ENCODE data around the gene TPGS2. TPM values are rescaled to one million over a fixed set of nuclear protein-coding genes. Genes with fewer than 3 reads are reported as not detected.

The TPGS2 gene
- total and polyA plus RNA-seq, 2 experiments from 2014 or later, result 194 to 209 TPM

- Histone ChIP-seq H3K9me3 (ENCODE audit: low read depth) (no peaks in the 10 kb centered on the region), H3K9me2 (ENCODE audit: insufficient read depth) (no peaks in the 10 kb centered on the region), H3K36me3 (ENCODE audit: low read depth) (no peaks in the 10 kb centered on the region), H2AFZ (no peak overlapping the region), H3K79me2 (ENCODE audit: insufficient read depth) (no peaks in the 10 kb centered on the region), H4K20me1 (ENCODE audit: insufficient read depth) (no peaks in the 10 kb centered on the region), H3K9ac (no peak overlapping the region), H3F3A (ENCODE audit: insufficient read depth) (no peaks in the 10 kb centered on the region), H3K27me3 (replicated peaks; ENCODE audit: insufficient read depth) (no peaks in the 10 kb centered on the region), H3K4me2 (ENCODE audit: unreplicated experiment) (no peak overlapping the region), H3K4me1 (ENCODE audit: insufficient read depth) (no peaks in the 10 kb centered on the region), H3K4me3 (no peak overlapping the region), H3K27ac (no peak overlapping the region)
- WGBS, 2 experiments (ENCODE audit: low coverage in 1 of 2, low lambda C conversion rate in 2 of 2, missing lambda C conversion rate in 2 of 2), result 88 to 96% methylated on average over 1 of the region's 1 CpG
- no peak for DNase-seq
- in situ Hi-C loops (cut with MboI), result no loop called here
- TF ChIP-seq EZH2phosphoT487 (IDR thresholded peaks at IDR 0.05; ENCODE audit: insufficient read depth, low read depth) (no peak), EZH2 (IDR thresholded peaks at IDR 0.05; ENCODE audit: insufficient read depth, poor library complexity, severe bottlenecking) (no peak)
Observed at GRCh38 chr18:36867056-36867455, 38.3 kb upstream of the TPGS2 start.

GRCh38 chr18:36862182-36862581 is 33.4 kb upstream of the TPGS2 start:
- in situ Hi-C loops (cut with MboI), result no loop called here
- Histone ChIP-seq H3K9ac (no peak overlapping the region), H3K4me1 (ENCODE audit: insufficient read depth) (no peaks in the 10 kb centered on the region), H2AFZ (no peak overlapping the region), H3K4me3 (no peak overlapping the region), H3F3A (ENCODE audit: insufficient read depth) (no peaks in the 10 kb centered on the region), H3K27ac (no peak overlapping the region), H4K20me1 (ENCODE audit: insufficient read depth) (no peaks in the 10 kb centered on the region), H3K36me3 (ENCODE audit: low read depth) (no peaks in the 10 kb centered on the region), H3K79me2 (ENCODE audit: insufficient read depth) (no peaks in the 10 kb centered on the region), H3K9me3 (ENCODE audit: low read depth) (no peaks in the 10 kb centered on the region), H3K4me2 (ENCODE audit: unreplicated experiment) (no peak overlapping the region), H3K9me2 (ENCODE audit: insufficient read depth) (no peaks in the 10 kb centered on the region), H3K27me3 (replicated peaks; ENCODE audit: insufficient read depth) (no peaks in the 10 kb centered on the region)
- TF ChIP-seq EZH2phosphoT487 (IDR thresholded peaks at IDR 0.05; ENCODE audit: insufficient read depth, low read depth) (no peak), EZH2 (IDR thresholded peaks at IDR 0.05; ENCODE audit: insufficient read depth, poor library complexity, severe bottlenecking) (no peak)
- WGBS, 2 experiments (ENCODE audit: low coverage in 1 of 2, low lambda C conversion rate in 2 of 2, missing lambda C conversion rate in 2 of 2), result 94 to 100% methylated on average over 1 of the region's 1 CpG
- DNase-seq, result no peak

- H3K4me2 ChIP-seq (ENCODE audit: unreplicated experiment), result no peak overlapping the region
- no peaks in the 10 kb centered on the region for H3K79me2 ChIP-seq (ENCODE audit: insufficient read depth)
- DNase-seq, result no peak
- H2AFZ ChIP-seq, result no peak overlapping the region
- H3F3A ChIP-seq (ENCODE audit: insufficient read depth), result peaks cover 3% of the 10 kb centered on the region
- 54 to 64% methylated on average over 1 of the region's 1 CpG for WGBS, 2 experiments (ENCODE audit: low coverage in 1 of 2, low lambda C conversion rate in 2 of 2, missing lambda C conversion rate in 2 of 2)
- H3K27ac ChIP-seq, result no peak overlapping the region
- no peak overlapping the region for H3K4me3 ChIP-seq
- H4K20me1 ChIP-seq (ENCODE audit: insufficient read depth), result no peaks in the 10 kb centered on the region
- in situ Hi-C loops (cut with MboI), result no loop called here
- no peaks in the 10 kb centered on the region for H3K9me3 ChIP-seq (ENCODE audit: low read depth)
- H3K9me2 ChIP-seq (ENCODE audit: insufficient read depth), result no peaks in the 10 kb centered on the region
- H3K4me1 ChIP-seq (ENCODE audit: insufficient read depth), result peaks cover 6% of the 10 kb centered on the region; the same call in 1 of the 2 replicates
- H3K9ac ChIP-seq, result no peak overlapping the region
- TF ChIP-seq EZH2phosphoT487 (IDR thresholded peaks at IDR 0.05; ENCODE audit: insufficient read depth, low read depth) (no peak), EZH2 (IDR thresholded peaks at IDR 0.05; ENCODE audit: insufficient read depth, poor library complexity, severe bottlenecking) (no peak)
- no peaks in the 10 kb centered on the region for H3K36me3 ChIP-seq (ENCODE audit: low read depth)
- no peaks in the 10 kb centered on the region for H3K27me3 ChIP-seq (replicated peaks; ENCODE audit: insufficient read depth)
Observed at GRCh38 chr18:36856815-36857214, 28.0 kb upstream of the TPGS2 start.

DNA sequence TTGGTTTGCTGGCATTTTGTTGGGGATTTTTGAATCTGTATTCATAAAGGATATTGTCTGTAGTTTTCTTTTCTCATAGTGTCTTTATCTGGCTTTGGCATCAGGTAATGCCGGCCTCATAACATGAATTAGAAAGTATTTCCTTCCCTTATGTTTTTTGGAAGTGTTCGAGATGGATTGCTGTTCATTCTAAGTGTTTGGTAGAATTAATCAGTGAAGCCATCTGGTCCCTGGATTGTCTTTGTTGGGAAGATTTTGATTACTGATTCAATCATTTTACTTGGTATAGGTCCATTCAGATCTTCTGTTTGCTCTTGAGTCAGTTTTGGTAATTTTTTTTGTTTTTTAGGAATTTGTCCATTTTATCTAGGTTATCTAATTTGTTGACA is 22.4 kb upstream of the TPGS2 start:
- 72 to 76% methylated on average over 2 of the region's 2 CpGs for WGBS, 2 experiments (ENCODE audit: low coverage in 1 of 2, low lambda C conversion rate in 2 of 2, missing lambda C conversion rate in 2 of 2)
- Histone ChIP-seq H3K4me2 (ENCODE audit: unreplicated experiment) (peak overlapping the region; percentile 45), H3K9me3 (ENCODE audit: low read depth) (no peaks in the 10 kb centered on the region), H3K36me3 (ENCODE audit: low read depth) (no peaks in the 10 kb centered on the region), H4K20me1 (ENCODE audit: insufficient read depth) (no peaks in the 10 kb centered on the region), H3K9me2 (ENCODE audit: insufficient read depth) (no peaks in the 10 kb centered on the region), H3K4me1 (ENCODE audit: insufficient read depth) (peaks cover 29% of the 10 kb centered on the region), H2AFZ (no peak overlapping the region), H3K27me3 (replicated peaks; ENCODE audit: insufficient read depth) (no peaks in the 10 kb centered on the region), H3F3A (ENCODE audit: insufficient read depth) (peaks cover 30% of the 10 kb centered on the region), H3K9ac (no peak overlapping the region), H3K79me2 (ENCODE audit: insufficient read depth) (no peaks in the 10 kb centered on the region), H3K4me3 (no peak overlapping the region), H3K27ac (peak overlapping the region; percentile 49)
- TF ChIP-seq EZH2 (IDR thresholded peaks at IDR 0.05; ENCODE audit: insufficient read depth, poor library complexity, severe bottlenecking), result no peak
- in situ Hi-C loops (cut with MboI), result no loop called here
- no peak for DNase-seq
